H1 (cell line): Measurements from ENCODE around the gene OR14I1. TPM values are rescaled to one million over a fixed set of nuclear protein-coding genes. Genes with fewer than 3 reads are reported as not detected.

Experiments used
- CHD7 ChIP-seq: fragments of 300-600 bp; sonication (generic); IDR thresholded peaks from 2 replicates; pipeline ENCODE4 v1.7.1; 2012; ENCODE audit warnings: low read length, moderate library complexity, mild to moderate bottlenecking, inconsistent platforms; ENCODE audit not compliant: insufficient replicate concordance
- polyA plus RNA-seq, 7 experiments: library from polyadenylated mRNA; depleted of rRNA in 3 of 7; stranded (reverse) in 5 of 7; unstranded in 2 of 7; fragments of >200 nt in 5 of 7; fragments of 200-250 nt in 2 of 7; gene quantifications; 1 replicate in 5 of 7; 2 replicates in 1 of 7; 4 replicates in 1 of 7; pipeline versions ENCODE4 v1.2.1 to v1.2.3, GENCODE V29; 2011 to 2013; ENCODE audit warnings: missing spikeins in 2 of 7, mixed read lengths in 2 of 7
- total RNA-seq: library from RNA; stranded (reverse); fragmentation: NEBNext Ultra II Directional; extraction: Animal tissue kit (Norgen Biotek cat#: 25700); gene quantifications from 2 replicates; pipeline ENCODE4 v1.2.1, GENCODE V29; 2021

Gene OR14I1
- total and polyA plus RNA-seq, 2 of the 8 experiments (the other 6 are each of a cell fraction or from before 2014, with no cell fraction given) = not detected

GRCh38 chr1:248750496-248750895 lies 47.9 kb upstream of the OR14I1 start (continued):
- TF ChIP-seq CHD7 = no peak
